HCT116 (cell line): ENCODE measurements around the gene MUSTN1. TPM values are rescaled to one million over a fixed set of nuclear protein-coding genes. Genes with fewer than 3 reads are reported as not detected.

Experiments
- ATAC-seq: fragments of 200-7000 bp; cut with Tn5 transposase; 2 replicates; pipeline ENCODE4 v1.9.1; 2020; ENCODE audit warnings: mild to moderate bottlenecking, moderate library complexity
- BruUV-seq: library from RNA; stranded (reverse); fragments of 400-500 nt; replicated peaks from 2 replicates; lab custom pipeline; 2021; lab: Mats Ljungman, UMichigan
- CTCF ChIA-PET: fragments of 300-600 bp; sonication (Branson Sonifier 250); formaldehyde crosslinking; loops from one replicate; lab custom pipeline; 2021; ENCODE audit warnings: antibody characterized with exemption; lab: Charles Lee
- POLR2A ChIA-PET: fragments of 300-600, 350-600 bp; sonication (Branson Sonifier 250); formaldehyde crosslinking; loops from one replicate; lab custom pipeline; 2021; ENCODE audit warnings: antibody characterized with exemption; lab: Charles Lee
- RAD21 ChIA-PET, 2 experiments: fragments of 300-600 bp; sonication (Branson Sonifier 250); formaldehyde crosslinking; loops; one replicate each; lab custom pipeline; 2023; ENCODE audit warnings: low total read pairs in 2 of 2; ENCODE audit not compliant: uncharacterized antibody in 2 of 2, unreplicated experiment in 2 of 2, low non-redundant PET in 1 of 2; lab: Charles Lee
- DNase-seq: peaks from one replicate; pipeline ENCODE4 v3.0.0-alpha.2; 2010; ENCODE audit warnings: low read depth, low spot score
- H2AFZ ChIP-seq: fragments of 200-600 bp; shearing (Covaris generic), sonication (generic); 2 replicates; pipeline ENCODE4 v1.6.1; 2017; ENCODE audit warnings: low read depth, mixed run types, mixed read lengths, antibody characterized with exemption, low read length; ENCODE audit not compliant: poor library complexity, severe bottlenecking
- H3K27ac ChIP-seq: 2 replicates; pipeline ENCODE4 v1.5.1; 2012; ENCODE audit warnings: low read depth, low read length
- H3K27me3 ChIP-seq: fragments of 200-600 bp; sonication (generic); 2 replicates; pipeline ENCODE4 v1.6.1; 2016; ENCODE audit warnings: mixed run types, low read length, mixed read lengths; ENCODE audit not compliant: insufficient read depth
- H3K36me3 ChIP-seq, 2 experiments: fragments of 200-500 bp in 1 of 2; fragments of 200-600 bp in 1 of 2; sonication (Bioruptor generic) in 1 of 2; sonication (generic) in 1 of 2; 2 replicates each; pipeline versions ENCODE4 v1.5.1 to v1.6.1; 2014 to 2016; ENCODE audit warnings: low read length in 2 of 2, inconsistent platforms in 1 of 2, mixed read lengths in 1 of 2, mixed run types in 1 of 2; ENCODE audit not compliant: insufficient read depth in 2 of 2, control insufficient read depth in 1 of 2
- H3K4me1 ChIP-seq, 2 experiments: fragments of 200-600 bp in 1 of 2; sonication (generic) in 1 of 2; 2 replicates each; pipeline versions ENCODE4 v1.5.1 to v1.6.1; 2012 to 2017; ENCODE audit warnings: low read length in 2 of 2, inconsistent platforms in 1 of 2, mild to moderate bottlenecking in 1 of 2, mixed read lengths in 1 of 2, mixed run types in 1 of 2, moderate library complexity in 1 of 2; ENCODE audit not compliant: insufficient read depth in 2 of 2, control insufficient read depth in 1 of 2
- H3K4me2 ChIP-seq: fragments of 200-600 bp; sonication (generic); 2 replicates; pipeline ENCODE4 v1.6.1; 2017; ENCODE audit warnings: mixed run types, low read length, mixed read lengths
- H3K4me3 ChIP-seq, 2 experiments: fragments of 200-600 bp in 1 of 2; sonication (generic) in 1 of 2; replicated peaks in 1 of 2; 2 replicates each; pipeline ENCODE4 v1.5.1; 2011 to 2016; ENCODE audit warnings: low read length in 2 of 2, control low read depth in 1 of 2, low read depth in 1 of 2, mild to moderate bottlenecking in 1 of 2, mixed read lengths in 1 of 2, mixed run types in 1 of 2
- H3K79me2 ChIP-seq: fragments of 200-600 bp; sonication (generic); 2 replicates; pipeline ENCODE4 v1.6.1; 2017; ENCODE audit warnings: mild to moderate bottlenecking, mixed run types, low read length, moderate library complexity, mixed read lengths; ENCODE audit not compliant: insufficient read depth
- H3K9ac ChIP-seq: fragments of 200-600 bp; sonication (generic); 2 replicates; pipeline ENCODE4 v1.6.1; 2016; ENCODE audit warnings: low read length, mixed read lengths
- H3K9me2 ChIP-seq: fragments of 200-600 bp; sonication (generic), shearing (Covaris generic); 2 replicates; pipeline ENCODE4 v1.6.1; 2017; ENCODE audit warnings: mixed run types, mild to moderate bottlenecking, moderate library complexity; ENCODE audit not compliant: insufficient read depth
- H3K9me3 ChIP-seq, 2 experiments: fragments of 200-500 bp in 1 of 2; fragments of 200-600 bp in 1 of 2; sonication (Bioruptor generic) in 1 of 2; sonication (generic) in 1 of 2; 2 replicates each; pipeline ENCODE4 v1.6.1; 2014 to 2017; ENCODE audit warnings: low read length in 2 of 2, mixed read lengths in 2 of 2, inconsistent platforms in 1 of 2, low read depth in 1 of 2, mild to moderate bottlenecking in 1 of 2, mixed run types in 1 of 2, moderate library complexity in 1 of 2; ENCODE audit not compliant: control insufficient read depth in 1 of 2, insufficient read depth in 1 of 2
- H4K20me1 ChIP-seq: fragments of 200-600 bp; sonication (generic), shearing (Covaris generic); 2 replicates; pipeline ENCODE4 v1.6.1; 2017; ENCODE audit warnings: mixed run types, mild to moderate bottlenecking, moderate library complexity; ENCODE audit not compliant: insufficient read depth
- CBX3 ChIP-seq: IDR thresholded peaks from 2 replicates; pipeline ENCODE4 v1.6.1; 2012; ENCODE audit warnings: low read depth
- EGR1 ChIP-seq: IDR thresholded peaks from 2 replicates; pipeline ENCODE4 v1.6.1; 2012; ENCODE audit warnings: low read depth
- EZH2phosphoT487 ChIP-seq: fragments of 200-600 bp; IDR thresholded peaks from 2 replicates; pipeline ENCODE4 v1.6.1; 2018; ENCODE audit warnings: antibody characterized with exemption, borderline replicate concordance
- FOSL1 ChIP-seq: IDR thresholded peaks from 2 replicates; pipeline ENCODE4 v1.6.1; 2012; ENCODE audit warnings: low read depth
- JUND ChIP-seq: IDR thresholded peaks from 2 replicates; pipeline ENCODE4 v1.6.1; 2012
- POLR2A ChIP-seq: IDR thresholded peaks from 2 replicates; pipeline ENCODE4 v1.7.0; 2011; ENCODE audit warnings: borderline replicate concordance; ENCODE audit not compliant: insufficient read depth, insufficient read length; ENCODE audit errors: extremely low read depth
- SRF ChIP-seq: IDR thresholded peaks from 2 replicates; pipeline ENCODE4 v1.6.1; 2012; ENCODE audit warnings: low read depth
- TCF7L2 ChIP-seq: IDR thresholded peaks from 2 replicates; pipeline ENCODE4 v1.7.0; 2011; ENCODE audit warnings: borderline replicate concordance, inconsistent platforms; ENCODE audit not compliant: insufficient read depth, insufficient read length; ENCODE audit errors: extremely low read depth
- intact Hi-C: fragments of 100-400 bp; cut with micrococcal nuclease; formaldehyde crosslinking; loops from 2 replicates; pipeline ENCODE4 v1.10.0; 2022
- total RNA-seq: library from RNA; stranded (reverse); gene quantifications from one replicate; pipeline ENCODE4 v1.2.1, GENCODE V29; 2021; ENCODE audit not compliant: unreplicated experiment
- TF ChIP-seq, protein P1 (sequence below): IDR thresholded peaks from 2 replicates; pipeline ENCODE4 v1.6.1; 2011; ENCODE audit warnings: mild to moderate bottlenecking, low read length, moderate library complexity; ENCODE audit not compliant: insufficient replicate concordance; ENCODE audit errors: extremely low read depth
- TF ChIP-seq, protein P2 (sequence below): IDR thresholded peaks from 2 replicates; pipeline ENCODE4 v1.6.1; 2012; ENCODE audit warnings: low read depth
- TF ChIP-seq, protein P3 (sequence below), 3 experiments: fragments of 200-600 bp in 1 of 3; sonication (generic) in 1 of 3; IDR thresholded peaks in 2 of 3; conservative IDR thresholded peaks in 1 of 3; 2 replicates each; pipeline ENCODE4 v1.5.1; 2012 to 2017; ENCODE audit warnings: low read depth in 2 of 3, low read length in 2 of 3, antibody characterized with exemption in 1 of 3, borderline replicate concordance in 1 of 3, control low read depth in 1 of 3, mild to moderate bottlenecking in 1 of 3, mixed read lengths in 1 of 3, mixed run types in 1 of 3, moderate library complexity in 1 of 3; ENCODE audit not compliant: insufficient read depth in 1 of 3
- TF ChIP-seq, protein P4 (sequence below): IDR thresholded peaks from 2 replicates; pipeline ENCODE4 v1.6.1; 2012

The MUSTN1 gene
- total RNA-seq, 1 experiment from 2014 or later, result 0.44 TPM

DNA sequence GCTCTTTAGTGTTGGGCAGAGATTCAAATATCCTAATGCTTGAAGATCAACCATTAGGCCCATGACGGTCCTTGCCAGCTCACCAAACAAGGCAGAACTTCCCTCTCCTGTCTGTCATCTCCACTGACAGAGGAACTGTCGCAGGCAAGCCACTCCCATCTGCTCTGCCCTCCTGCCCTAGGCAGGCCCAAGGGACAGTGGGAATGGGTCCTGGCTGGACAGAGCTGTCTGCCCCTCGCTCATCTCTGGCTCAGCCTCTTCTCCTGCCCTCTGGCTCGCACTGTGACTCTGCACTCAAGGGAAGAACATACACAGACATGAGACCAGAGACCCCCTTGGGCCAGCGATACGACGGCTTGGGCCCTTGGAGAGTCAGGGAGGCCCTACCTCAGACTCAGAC, 7.6 kb upstream of the MUSTN1 start:
- POLR2A ChIA-PET, result no interaction called here
- H3K4me3 ChIP-seq, result no peak overlapping the region

DNA sequence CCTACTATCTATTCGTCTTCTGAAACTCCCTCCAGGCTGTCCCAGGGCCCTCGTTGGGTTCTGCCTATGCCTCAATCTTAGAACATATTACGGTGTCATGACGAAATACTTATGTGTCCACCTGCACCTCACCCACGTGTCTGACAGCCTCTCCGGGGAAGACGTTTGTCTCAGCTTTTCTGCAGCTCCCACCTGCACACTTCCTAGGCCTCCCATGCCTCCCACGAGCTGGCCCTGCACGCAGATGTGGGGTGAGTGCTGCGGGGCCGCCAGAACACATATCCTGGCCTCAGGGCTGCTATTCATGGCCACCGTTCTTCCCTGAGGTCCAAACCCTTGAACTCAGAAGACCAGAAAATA, 7.1 kb upstream of the MUSTN1 start:
- H3K79me2 ChIP-seq, result no peaks in the 10 kb centered on the region
- DNase-seq (no peak), ATAC-seq (no peak)
- POLR2A ChIA-PET, result no interaction called here
- no peaks in the 10 kb centered on the region for H4K20me1 ChIP-seq
- H3K4me2 ChIP-seq, result no peak overlapping the region
- H3K36me3 ChIP-seq, result no peaks in the 10 kb centered on the region
- intact Hi-C loops, result no loop called here
- no peak overlapping the region for H3K9ac ChIP-seq
- CTCF ChIA-PET, result no interaction called here
- H3K9me3 ChIP-seq, result no peaks in the 10 kb centered on the region
- BruUV-seq, result no TSS peak
- no peaks in the 10 kb centered on the region for H3K4me1 ChIP-seq
- RAD21 ChIA-PET, result no interaction called here
- no peaks in the 10 kb centered on the region for H3K27me3 ChIP-seq
- H3K4me3 ChIP-seq, result no peak overlapping the region
- H2AFZ ChIP-seq, result no peak overlapping the region
- H3K9me2 ChIP-seq, result no peaks in the 10 kb centered on the region
- H3K27ac ChIP-seq, result no peak overlapping the region
- TF ChIP-seq EZH2phosphoT487 (no peak), JUND (no peak), POLR2A (no peak), SRF (no peak), TCF7L2 (no peak), CBX3 (no peak), EGR1 (no peak), FOSL1 (no peak)
- TF ChIP-seq, protein P1, sequence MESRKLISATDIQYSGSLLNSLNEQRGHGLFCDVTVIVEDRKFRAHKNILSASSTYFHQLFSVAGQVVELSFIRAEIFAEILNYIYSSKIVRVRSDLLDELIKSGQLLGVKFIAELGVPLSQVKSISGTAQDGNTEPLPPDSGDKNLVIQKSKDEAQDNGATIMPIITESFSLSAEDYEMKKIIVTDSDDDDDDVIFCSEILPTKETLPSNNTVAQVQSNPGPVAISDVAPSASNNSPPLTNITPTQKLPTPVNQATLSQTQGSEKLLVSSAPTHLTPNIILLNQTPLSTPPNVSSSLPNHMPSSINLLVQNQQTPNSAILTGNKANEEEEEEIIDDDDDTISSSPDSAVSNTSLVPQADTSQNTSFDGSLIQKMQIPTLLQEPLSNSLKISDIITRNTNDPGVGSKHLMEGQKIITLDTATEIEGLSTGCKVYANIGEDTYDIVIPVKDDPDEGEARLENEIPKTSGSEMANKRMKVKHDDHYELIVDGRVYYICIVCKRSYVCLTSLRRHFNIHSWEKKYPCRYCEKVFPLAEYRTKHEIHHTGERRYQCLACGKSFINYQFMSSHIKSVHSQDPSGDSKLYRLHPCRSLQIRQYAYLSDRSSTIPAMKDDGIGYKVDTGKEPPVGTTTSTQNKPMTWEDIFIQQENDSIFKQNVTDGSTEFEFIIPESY, result no peak
- TF ChIP-seq, protein P2, sequence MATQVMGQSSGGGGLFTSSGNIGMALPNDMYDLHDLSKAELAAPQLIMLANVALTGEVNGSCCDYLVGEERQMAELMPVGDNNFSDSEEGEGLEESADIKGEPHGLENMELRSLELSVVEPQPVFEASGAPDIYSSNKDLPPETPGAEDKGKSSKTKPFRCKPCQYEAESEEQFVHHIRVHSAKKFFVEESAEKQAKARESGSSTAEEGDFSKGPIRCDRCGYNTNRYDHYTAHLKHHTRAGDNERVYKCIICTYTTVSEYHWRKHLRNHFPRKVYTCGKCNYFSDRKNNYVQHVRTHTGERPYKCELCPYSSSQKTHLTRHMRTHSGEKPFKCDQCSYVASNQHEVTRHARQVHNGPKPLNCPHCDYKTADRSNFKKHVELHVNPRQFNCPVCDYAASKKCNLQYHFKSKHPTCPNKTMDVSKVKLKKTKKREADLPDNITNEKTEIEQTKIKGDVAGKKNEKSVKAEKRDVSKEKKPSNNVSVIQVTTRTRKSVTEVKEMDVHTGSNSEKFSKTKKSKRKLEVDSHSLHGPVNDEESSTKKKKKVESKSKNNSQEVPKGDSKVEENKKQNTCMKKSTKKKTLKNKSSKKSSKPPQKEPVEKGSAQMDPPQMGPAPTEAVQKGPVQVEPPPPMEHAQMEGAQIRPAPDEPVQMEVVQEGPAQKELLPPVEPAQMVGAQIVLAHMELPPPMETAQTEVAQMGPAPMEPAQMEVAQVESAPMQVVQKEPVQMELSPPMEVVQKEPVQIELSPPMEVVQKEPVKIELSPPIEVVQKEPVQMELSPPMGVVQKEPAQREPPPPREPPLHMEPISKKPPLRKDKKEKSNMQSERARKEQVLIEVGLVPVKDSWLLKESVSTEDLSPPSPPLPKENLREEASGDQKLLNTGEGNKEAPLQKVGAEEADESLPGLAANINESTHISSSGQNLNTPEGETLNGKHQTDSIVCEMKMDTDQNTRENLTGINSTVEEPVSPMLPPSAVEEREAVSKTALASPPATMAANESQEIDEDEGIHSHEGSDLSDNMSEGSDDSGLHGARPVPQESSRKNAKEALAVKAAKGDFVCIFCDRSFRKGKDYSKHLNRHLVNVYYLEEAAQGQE, result no peak
- TF ChIP-seq, protein P3, sequence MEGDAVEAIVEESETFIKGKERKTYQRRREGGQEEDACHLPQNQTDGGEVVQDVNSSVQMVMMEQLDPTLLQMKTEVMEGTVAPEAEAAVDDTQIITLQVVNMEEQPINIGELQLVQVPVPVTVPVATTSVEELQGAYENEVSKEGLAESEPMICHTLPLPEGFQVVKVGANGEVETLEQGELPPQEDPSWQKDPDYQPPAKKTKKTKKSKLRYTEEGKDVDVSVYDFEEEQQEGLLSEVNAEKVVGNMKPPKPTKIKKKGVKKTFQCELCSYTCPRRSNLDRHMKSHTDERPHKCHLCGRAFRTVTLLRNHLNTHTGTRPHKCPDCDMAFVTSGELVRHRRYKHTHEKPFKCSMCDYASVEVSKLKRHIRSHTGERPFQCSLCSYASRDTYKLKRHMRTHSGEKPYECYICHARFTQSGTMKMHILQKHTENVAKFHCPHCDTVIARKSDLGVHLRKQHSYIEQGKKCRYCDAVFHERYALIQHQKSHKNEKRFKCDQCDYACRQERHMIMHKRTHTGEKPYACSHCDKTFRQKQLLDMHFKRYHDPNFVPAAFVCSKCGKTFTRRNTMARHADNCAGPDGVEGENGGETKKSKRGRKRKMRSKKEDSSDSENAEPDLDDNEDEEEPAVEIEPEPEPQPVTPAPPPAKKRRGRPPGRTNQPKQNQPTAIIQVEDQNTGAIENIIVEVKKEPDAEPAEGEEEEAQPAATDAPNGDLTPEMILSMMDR (IDR thresholded peaks at IDR 0.05 in 2 of 3, conservative IDR thresholded peaks at IDR 0.05 in 1 of 3; ENCODE audit: borderline replicate concordance in 1 of 3, insufficient read depth in 1 of 3, low read depth in 2 of 3, low read length in 2 of 3), result no peak
- TF ChIP-seq, protein P4, sequence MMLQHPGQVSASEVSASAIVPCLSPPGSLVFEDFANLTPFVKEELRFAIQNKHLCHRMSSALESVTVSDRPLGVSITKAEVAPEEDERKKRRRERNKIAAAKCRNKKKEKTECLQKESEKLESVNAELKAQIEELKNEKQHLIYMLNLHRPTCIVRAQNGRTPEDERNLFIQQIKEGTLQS, result no peak

More for the DNA sequence above, 7.6 kb upstream of the MUSTN1 start:
- Histone ChIP-seq H3K9me3 (no peaks in the 10 kb centered on the region), H3K27ac (no peak overlapping the region), H3K36me3 (no peaks in the 10 kb centered on the region), H3K4me2 (no peak overlapping the region), H3K79me2 (no peaks in the 10 kb centered on the region), H3K27me3 (no peaks in the 10 kb centered on the region), H3K9me2 (no peaks in the 10 kb centered on the region), H3K9ac (no peak overlapping the region), H2AFZ (no peak overlapping the region), H3K4me1 (no peaks in the 10 kb centered on the region), H4K20me1 (no peaks in the 10 kb centered on the region)
- ChIA-PET RAD21 (no interaction called here), CTCF (no interaction called here)
- no peak for ATAC-seq
- BruUV-seq, result no TSS peak
- intact Hi-C loops, result no loop called here
- TF ChIP-seq JUND (no peak), POLR2A (no peak), EZH2phosphoT487 (no peak)
- DNase-seq, result no peak
